Ovary (tissue), 9 donors: ENCODE measurements around the gene ASPHD1. TPM values are rescaled to one million over a fixed set of nuclear protein-coding genes. Genes with fewer than 3 reads are reported as not detected.

ENCODE experiments used
- DNase-seq, 5 donors: peaks; one replicate each; pipeline ENCODE4 v3.0.0-alpha.2; 2019 to 2020
- H3K27ac ChIP-seq, 2 donors: fragments of 200-600 bp; one replicate each; pipeline versions ENCODE4 v1.5.1 to v1.8.0; 2019 to 2022
- H3K27me3 ChIP-seq: fragments of 200-600 bp; one replicate; pipeline ENCODE4 v1.8.0; 2022
- H3K36me3 ChIP-seq: fragments of 200-600 bp; sonication (generic); one replicate; pipeline ENCODE4 v1.5.1; 2019
- H3K4me1 ChIP-seq: one replicate; pipeline ENCODE4 v1.8.1; 2013; ENCODE audit warnings: mild to moderate bottlenecking, moderate library complexity; ENCODE audit not compliant: insufficient read depth
- H3K4me3 ChIP-seq: fragments of 200-600 bp; sonication (generic); one replicate; pipeline ENCODE4 v1.5.1; 2017
- H3K9me3 ChIP-seq, 2 donors: fragments of 200-600 bp in 1 of 2; sonication (generic) in 1 of 2; one replicate each; pipeline versions ENCODE4 v1.5.1 to v1.8.1; 2013 to 2019; ENCODE audit warnings: mild to moderate bottlenecking in 1 of 2, moderate library complexity in 1 of 2
- EP300 ChIP-seq: sonication (generic); formaldehyde crosslinking; IDR thresholded peaks from one replicate; pipeline ENCODE4 v1.6.1; 2017; ENCODE audit warnings: antibody characterized with exemption
- POLR2A ChIP-seq: fragments of 450-650 bp; IDR thresholded peaks from one replicate; pipeline ENCODE4 v1.6.1; 2017; ENCODE audit warnings: antibody characterized with exemption, mild to moderate bottlenecking, moderate library complexity
- WGBS, 3 donors: extraction: QIAGEN DNeasy Blood & Tissue Kit in 1 of 3; methylation state at CpG; one replicate each; pipeline versions ENCODE4 v1.1.5 to v1.1.7; 2013 to 2017; 5-methylcytosine and 5-hydroxymethylcytosine counted together
- intact Hi-C, 4 donors: fragments of 100-400 bp; cut with DNase I; formaldehyde crosslinking; loops; one replicate each; pipeline versions ENCODE4 v1.11.0 to v1.15.1; 2022 to 2023
- polyA plus RNA-seq, 2 donors: library from polyadenylated mRNA; stranded (reverse); fragments of 200-250 nt in 1 of 2; fragments of 350-450 nt in 1 of 2; fragmentation: Illumina TruSeq in 1 of 2; extraction: RNeasy Lipid Tissue Mini Kit (QIAGEN cat#74804) in 1 of 2; gene quantifications; one replicate each; pipeline ENCODE4 v1.2.3, GENCODE V29; 2013 to 2014
- total RNA-seq, 7 donors: library from RNA; depleted of rRNA in 2 of 7; stranded (reverse); fragments of >200 nt in 2 of 7; fragmentation: NEBNext Ultra II Directional in 3 of 7; extraction: Animal tissue kit (Norgen Biotek cat#: 25700) in 3 of 7; gene quantifications; one replicate each; pipeline versions ENCODE4 v1.1.0 to v1.2.4, GENCODE V29; 2016 to 2023
- TF ChIP-seq, protein P1 (sequence below), 3 donors: fragments of 450-650 bp in 2 of 3; fragments of 200-600 bp in 1 of 3; IDR thresholded peaks; one replicate each; pipeline versions ENCODE4 v1.5.1 to v1.8.0; 2016 to 2022; ENCODE audit warnings: antibody characterized with exemption in 3 of 3, mild to moderate bottlenecking in 1 of 3
- donor health status: DM: no; HTN: no; CAD: no; lungs with moderate emphysema.
- donor health status: DM: no; HTN: no; CAD: no.
- donor health status: Bipolar disorder and iron deficiency.
- donor health status: DM: yes; HTN: yes; CAD: no.
- donor health status: DM: no; HTN: no; CAD: no.
- donor health status: DM: yes; HTN: yes; CAD: no.

Gene ASPHD1
- total and polyA plus RNA-seq, 9 donors: 0.38 to 7.8 (median 1.2) TPM; not detected in 1

DNA sequence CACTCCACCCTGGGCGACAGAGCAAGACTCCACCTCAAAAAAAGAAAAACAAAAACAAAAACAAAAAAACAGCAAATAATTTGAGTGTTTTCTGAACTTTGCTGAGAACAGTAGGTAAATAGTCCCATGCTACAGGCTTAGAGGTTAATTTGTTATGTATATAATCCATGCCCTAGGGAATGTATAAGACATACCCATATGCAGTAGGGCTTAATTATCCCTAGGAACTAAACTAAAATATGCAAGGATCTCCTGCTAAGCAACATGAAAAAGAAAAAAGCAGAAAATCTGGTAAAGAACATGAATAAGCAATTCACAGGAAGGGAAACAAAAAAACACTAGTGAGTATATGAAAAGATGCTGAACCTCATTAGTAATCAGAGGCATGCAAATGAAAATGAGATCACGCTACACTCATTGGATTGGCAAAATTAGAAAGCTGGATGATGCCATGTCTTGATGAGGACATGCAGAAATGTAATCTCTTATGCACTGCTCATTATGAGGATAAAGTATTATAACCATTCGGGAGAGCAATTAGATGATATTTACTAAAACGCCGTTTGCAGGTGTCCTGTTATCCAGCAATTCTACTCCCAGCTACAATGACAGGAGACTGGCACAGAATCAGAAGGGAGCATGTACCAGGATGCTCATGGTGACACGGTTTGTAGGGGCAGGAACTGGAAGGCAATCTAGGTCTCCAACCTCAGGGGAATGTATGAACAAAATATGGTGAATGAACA is 20.2 kb downstream of the ASPHD1 start:
- intact Hi-C loops: loop anchor here in 1 of 4 donors (10.0 kb wide), 1 partner anchor 84 kb away; no protein-coding TSS in a partner anchor
- no peak for DNase-seq

DNA sequence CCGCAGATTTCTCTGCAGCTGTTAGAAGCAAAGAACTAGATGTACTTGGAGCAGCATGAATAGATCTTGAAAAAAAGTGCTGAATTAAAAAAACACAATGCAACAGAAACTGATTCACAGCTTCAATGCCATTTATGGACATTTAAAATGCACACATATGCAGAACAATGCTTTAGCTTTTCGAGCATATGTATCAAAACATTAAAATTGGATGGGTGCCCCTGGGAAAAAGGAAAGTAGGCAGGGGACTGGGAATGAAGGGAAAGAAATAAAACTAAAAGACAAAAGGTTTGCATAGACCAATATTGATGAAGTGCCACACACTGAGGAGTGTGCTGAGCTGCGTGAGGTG is 20.7 kb downstream of the ASPHD1 start:
- H3K4me1 ChIP-seq: peaks cover 6% of the 10 kb centered on the region
- no peak overlapping the region for H3K4me3 ChIP-seq
- H3K9me3 ChIP-seq: no peaks in the 10 kb centered on the region
- no peak overlapping the region for H3K27ac ChIP-seq
- no peaks in the 10 kb centered on the region for H3K36me3 ChIP-seq
- WGBS, 3 donors: 53 to 56% (median 55%) methylated on average over 3 of the region's 3 CpGs
- no peak for DNase-seq
- TF ChIP-seq, protein P1, sequence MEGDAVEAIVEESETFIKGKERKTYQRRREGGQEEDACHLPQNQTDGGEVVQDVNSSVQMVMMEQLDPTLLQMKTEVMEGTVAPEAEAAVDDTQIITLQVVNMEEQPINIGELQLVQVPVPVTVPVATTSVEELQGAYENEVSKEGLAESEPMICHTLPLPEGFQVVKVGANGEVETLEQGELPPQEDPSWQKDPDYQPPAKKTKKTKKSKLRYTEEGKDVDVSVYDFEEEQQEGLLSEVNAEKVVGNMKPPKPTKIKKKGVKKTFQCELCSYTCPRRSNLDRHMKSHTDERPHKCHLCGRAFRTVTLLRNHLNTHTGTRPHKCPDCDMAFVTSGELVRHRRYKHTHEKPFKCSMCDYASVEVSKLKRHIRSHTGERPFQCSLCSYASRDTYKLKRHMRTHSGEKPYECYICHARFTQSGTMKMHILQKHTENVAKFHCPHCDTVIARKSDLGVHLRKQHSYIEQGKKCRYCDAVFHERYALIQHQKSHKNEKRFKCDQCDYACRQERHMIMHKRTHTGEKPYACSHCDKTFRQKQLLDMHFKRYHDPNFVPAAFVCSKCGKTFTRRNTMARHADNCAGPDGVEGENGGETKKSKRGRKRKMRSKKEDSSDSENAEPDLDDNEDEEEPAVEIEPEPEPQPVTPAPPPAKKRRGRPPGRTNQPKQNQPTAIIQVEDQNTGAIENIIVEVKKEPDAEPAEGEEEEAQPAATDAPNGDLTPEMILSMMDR (IDR thresholded peaks at IDR 0.05): no peak
- no peak for TF ChIP-seq EP300
- TF ChIP-seq POLR2A: no peak
- intact Hi-C loops: loop anchor here in 1 of 4 donors (10.0 kb wide), 1 partner anchor 84 kb away; no protein-coding TSS in a partner anchor
- H3K27me3 ChIP-seq: no peaks in the 10 kb centered on the region

More for the DNA sequence above, 20.2 kb downstream of the ASPHD1 start:
- Histone ChIP-seq H3K27ac (no peak overlapping the region), H3K9me3 (no peaks in the 10 kb centered on the region), H3K27me3 (no peaks in the 10 kb centered on the region), H3K4me1 (peaks cover 6% of the 10 kb centered on the region), H3K36me3 (no peaks in the 10 kb centered on the region), H3K4me3 (no peak overlapping the region)
- no peak for TF ChIP-seq EP300
- TF ChIP-seq POLR2A: no peak
- TF ChIP-seq, protein P1 (IDR thresholded peaks at IDR 0.05): no peak
- 69 to 78% (median 73%) methylated on average over 6 of the region's 6 CpGs for WGBS, 3 donors

DNA sequence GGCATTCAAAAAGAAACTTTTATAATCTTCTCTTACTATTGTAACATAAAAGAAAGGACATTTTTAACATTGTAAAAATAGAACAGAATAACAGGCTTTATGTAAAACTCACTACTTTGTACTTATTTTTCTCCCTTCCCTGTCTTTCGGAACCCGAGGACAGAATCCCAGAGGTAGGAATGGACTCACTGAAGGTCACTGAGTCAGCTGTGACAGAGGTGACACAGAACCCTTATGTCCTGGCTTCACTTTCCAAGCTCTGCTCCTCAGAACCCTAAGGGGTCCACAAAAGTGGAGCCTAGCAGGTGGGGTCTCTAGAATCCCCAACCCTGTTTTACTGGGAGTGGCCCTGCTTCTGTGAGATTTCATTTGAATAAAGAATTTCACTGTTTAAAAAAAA is 22.0 kb downstream of the ASPHD1 start:
- H3K4me1 ChIP-seq: peaks cover 13% of the 10 kb centered on the region
- DNase-seq: no peak
- no peaks in the 10 kb centered on the region for H3K36me3 ChIP-seq
- no peak overlapping the region for H3K27ac ChIP-seq
- TF ChIP-seq POLR2A (no peak), EP300 (no peak)
- TF ChIP-seq, protein P1 (IDR thresholded peaks at IDR 0.05): no peak
- intact Hi-C loops: loop anchor here in 1 of 4 donors (10.0 kb wide), 1 partner anchor 82 kb away; no protein-coding TSS in a partner anchor
- H3K9me3 ChIP-seq: no peaks in the 10 kb centered on the region
- H3K4me3 ChIP-seq: no peak overlapping the region
- no peaks in the 10 kb centered on the region for H3K27me3 ChIP-seq
- WGBS, 3 donors: 87 to 91% (median 91%) methylated on average over 2 of the region's 2 CpGs

DNA sequence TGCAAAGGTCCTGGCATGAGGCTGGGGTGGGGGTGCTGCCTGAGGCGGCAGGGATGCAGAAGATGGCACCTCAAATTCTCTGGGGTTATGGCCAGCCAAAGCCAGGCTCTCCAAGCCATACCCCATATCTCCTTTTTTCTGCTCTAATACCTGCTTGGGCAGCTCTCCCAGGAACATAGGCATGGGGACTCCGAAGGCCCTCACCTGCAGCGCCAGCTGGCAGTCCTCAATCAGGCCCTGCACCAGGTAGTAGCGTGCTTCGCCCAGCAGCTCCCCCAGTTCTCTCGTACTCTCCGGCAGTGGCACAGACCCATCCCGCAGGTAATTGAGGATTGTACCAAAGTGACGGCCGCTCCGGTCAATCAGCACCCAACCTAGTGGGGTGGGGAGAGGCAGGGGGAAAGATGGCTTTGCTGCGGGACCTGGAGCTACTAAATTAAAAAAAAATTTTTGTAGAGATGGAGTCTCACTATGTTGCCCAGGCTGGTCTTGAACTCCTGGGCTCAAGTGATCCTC is 22.8 kb downstream of the ASPHD1 start:
- Histone ChIP-seq H3K4me1 (peaks cover 13% of the 10 kb centered on the region), H3K27ac (no peak overlapping the region), H3K27me3 (no peaks in the 10 kb centered on the region), H3K4me3 (no peak overlapping the region), H3K36me3 (no peaks in the 10 kb centered on the region), H3K9me3 (no peaks in the 10 kb centered on the region)
- 94 to 97% (median 95%) methylated on average over 12 of the region's 12 CpGs for WGBS, 3 donors
- intact Hi-C loops: loop anchor here in 1 of 4 donors (10.0 kb wide), 1 partner anchor 82 kb away; no protein-coding TSS in a partner anchor
- DNase-seq: peak in 1 of 5 donors; percentile 16
- TF ChIP-seq EP300 (no peak), POLR2A (no peak)
- TF ChIP-seq, protein P1 (IDR thresholded peaks at IDR 0.05): no peak
